OCI-LY3 (cell line): ENCODE data around the gene MAL.

Experiments
- H2AFZ ChIP-seq: fragments of 200-600, 300-600 bp; shearing (Covaris generic); 2 replicates; pipeline ENCODE4 v1.6.0; 2014; ENCODE audit warnings: antibody characterized with exemption, low read depth, low read length
- H3K27ac ChIP-seq: fragments of 200-600, 300-600 bp; sonication (generic); 2 replicates; pipeline ENCODE4 v1.5.1; 2014; ENCODE audit warnings: mild to moderate bottlenecking, low read length, moderate library complexity, mixed read lengths
- H3K27me3 ChIP-seq: fragments of 200-600, 300-600 bp; sonication (generic); 2 replicates; pipeline ENCODE4 v1.6.1; 2014; ENCODE audit warnings: low read depth, low read length, mixed read lengths
- H3K36me3 ChIP-seq: fragments of 200-600, 300-600 bp; sonication (generic); replicated peaks from 2 replicates; pipeline ENCODE3; 2014; ENCODE audit warnings: low read depth, low read length, mixed read lengths
- H3K4me1 ChIP-seq: fragments of 300-600, 200-600 bp; sonication (generic); 2 replicates; pipeline ENCODE4 v1.6.1; 2014; ENCODE audit warnings: low read length, mixed read lengths
- H3K4me2 ChIP-seq: fragments of 200-600, 300-600 bp; sonication (generic); 2 replicates; pipeline ENCODE4 v1.6.1; 2014; ENCODE audit warnings: low read length, mixed read lengths
- H3K4me3 ChIP-seq: fragments of 300-600, 200-600 bp; sonication (generic); 2 replicates; pipeline ENCODE4 v1.5.1; 2014; ENCODE audit warnings: antibody characterized with exemption, mild to moderate bottlenecking, low read length, moderate library complexity
- H3K79me2 ChIP-seq: fragments of 300-600, 200-600 bp; shearing (Covaris generic); 2 replicates; pipeline ENCODE4 v1.6.1; 2014; ENCODE audit warnings: mild to moderate bottlenecking, low read length, mixed read lengths
- H3K9ac ChIP-seq: fragments of 300-600, 200-600 bp; shearing (Covaris generic); 2 replicates; pipeline ENCODE4 v1.6.0; 2014; ENCODE audit warnings: mild to moderate bottlenecking, low read length, moderate library complexity
- H3K9me3 ChIP-seq: fragments of 200-600, 300-600 bp; shearing (Covaris generic); 2 replicates; pipeline ENCODE4 v1.6.1; 2014; ENCODE audit warnings: low read length, mixed read lengths; ENCODE audit not compliant: insufficient read depth
- H4K20me1 ChIP-seq: fragments of 200-600, 300-600 bp; sonication (generic); 2 replicates; pipeline ENCODE4 v1.6.1; 2016; ENCODE audit warnings: low read length, mixed read lengths; ENCODE audit not compliant: insufficient read depth
- EZH2phosphoT487 ChIP-seq: fragments of 200-600 bp; shearing (Covaris generic); IDR thresholded peaks from 2 replicates; pipeline ENCODE4 v1.6.1; 2018; ENCODE audit warnings: antibody characterized with exemption, mixed run types, low read depth
- TF ChIP-seq, protein P1 (sequence below): fragments of 200-600, 300-600 bp; sonication (generic); IDR thresholded peaks from 2 replicates; pipeline ENCODE4 v1.5.1; 2014; ENCODE audit warnings: antibody characterized with exemption, low read length, low read depth

Gene MAL

DNA sequence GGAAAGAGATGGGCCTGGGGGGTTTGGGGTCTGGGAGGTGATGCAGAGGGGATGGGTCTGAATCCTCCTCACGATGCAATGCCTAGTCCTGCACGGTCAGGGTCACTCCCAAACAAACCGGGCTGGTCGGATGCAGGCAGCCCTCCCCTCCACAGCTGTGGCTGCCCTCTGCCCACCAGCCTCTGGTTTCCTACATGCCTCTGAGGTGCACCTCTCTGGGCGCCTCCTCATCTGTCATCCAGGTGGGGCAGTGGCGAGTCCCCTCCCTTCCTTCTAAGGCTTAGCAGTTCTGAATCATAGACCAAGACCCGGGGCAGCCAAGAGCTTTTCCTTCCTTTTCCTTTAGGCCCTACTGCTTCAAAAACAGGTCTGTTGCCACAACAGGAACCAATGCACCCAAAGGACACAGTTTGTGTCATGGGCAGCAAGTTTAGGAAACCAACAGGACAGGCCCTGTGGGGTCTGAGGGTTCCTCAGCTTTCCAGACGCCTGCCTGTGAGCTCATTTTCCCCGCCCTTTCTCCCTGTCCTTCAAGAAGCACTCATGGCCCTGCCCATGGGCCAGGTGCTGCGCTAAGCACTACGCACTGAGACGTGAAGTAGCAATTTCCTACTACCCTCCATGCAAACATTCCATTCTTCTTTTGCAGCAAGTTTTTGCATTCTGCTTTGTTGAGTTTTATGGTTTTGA is 6.5 kb upstream of the MAL start:
- Histone ChIP-seq H3K9ac (no peak overlapping the region), H3K4me3 (no peak overlapping the region), H3K79me2 (no peaks in the 10 kb centered on the region), H3K27ac (no peak overlapping the region), H3K9me3 (no peaks in the 10 kb centered on the region), H4K20me1 (no peaks in the 10 kb centered on the region), H3K27me3 (0 out of 2 replicates have a peak, but pooled peaks cover 10% of the 10 kb centered on the region), H3K4me2 (no peak overlapping the region), H3K36me3 (no peaks in the 10 kb centered on the region), H3K4me1 (peaks cover 23% of the 10 kb centered on the region), H2AFZ (no peak overlapping the region)
- TF ChIP-seq, protein P1, sequence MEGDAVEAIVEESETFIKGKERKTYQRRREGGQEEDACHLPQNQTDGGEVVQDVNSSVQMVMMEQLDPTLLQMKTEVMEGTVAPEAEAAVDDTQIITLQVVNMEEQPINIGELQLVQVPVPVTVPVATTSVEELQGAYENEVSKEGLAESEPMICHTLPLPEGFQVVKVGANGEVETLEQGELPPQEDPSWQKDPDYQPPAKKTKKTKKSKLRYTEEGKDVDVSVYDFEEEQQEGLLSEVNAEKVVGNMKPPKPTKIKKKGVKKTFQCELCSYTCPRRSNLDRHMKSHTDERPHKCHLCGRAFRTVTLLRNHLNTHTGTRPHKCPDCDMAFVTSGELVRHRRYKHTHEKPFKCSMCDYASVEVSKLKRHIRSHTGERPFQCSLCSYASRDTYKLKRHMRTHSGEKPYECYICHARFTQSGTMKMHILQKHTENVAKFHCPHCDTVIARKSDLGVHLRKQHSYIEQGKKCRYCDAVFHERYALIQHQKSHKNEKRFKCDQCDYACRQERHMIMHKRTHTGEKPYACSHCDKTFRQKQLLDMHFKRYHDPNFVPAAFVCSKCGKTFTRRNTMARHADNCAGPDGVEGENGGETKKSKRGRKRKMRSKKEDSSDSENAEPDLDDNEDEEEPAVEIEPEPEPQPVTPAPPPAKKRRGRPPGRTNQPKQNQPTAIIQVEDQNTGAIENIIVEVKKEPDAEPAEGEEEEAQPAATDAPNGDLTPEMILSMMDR: no peak
- TF ChIP-seq EZH2phosphoT487: no peak

DNA sequence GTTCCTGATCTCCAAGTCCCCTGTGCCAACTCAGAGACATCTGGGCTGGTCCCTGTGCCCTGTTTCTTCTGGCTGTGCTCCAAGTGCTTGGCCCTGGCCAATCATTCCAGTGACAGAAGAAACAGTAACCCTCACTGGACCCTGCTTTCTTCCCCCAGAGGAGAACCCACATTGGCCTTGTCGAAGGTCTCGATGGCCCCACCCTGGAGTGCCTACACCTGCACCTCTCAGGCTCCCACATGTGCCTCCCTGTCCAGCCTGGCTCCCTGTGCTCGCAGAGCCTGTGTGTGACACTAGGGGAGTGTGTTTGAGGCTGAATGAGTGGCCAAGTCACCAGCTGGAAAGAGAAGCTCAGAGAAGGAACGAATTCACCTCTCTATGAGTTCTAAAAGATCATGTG is 5.9 kb upstream of the MAL start:
- Histone ChIP-seq H3K9me3 (no peaks in the 10 kb centered on the region), H3K9ac (no peak overlapping the region), H3K27me3 (0 out of 2 replicates have a peak, but pooled peaks cover 10% of the 10 kb centered on the region), H2AFZ (no peak overlapping the region), H3K4me1 (peaks cover 17% of the 10 kb centered on the region), H3K4me2 (no peak overlapping the region), H3K4me3 (no peak overlapping the region), H4K20me1 (no peaks in the 10 kb centered on the region), H3K36me3 (no peaks in the 10 kb centered on the region), H3K27ac (no peak overlapping the region), H3K79me2 (no peaks in the 10 kb centered on the region)
- TF ChIP-seq, protein P1: no peak
- TF ChIP-seq EZH2phosphoT487: no peak

DNA sequence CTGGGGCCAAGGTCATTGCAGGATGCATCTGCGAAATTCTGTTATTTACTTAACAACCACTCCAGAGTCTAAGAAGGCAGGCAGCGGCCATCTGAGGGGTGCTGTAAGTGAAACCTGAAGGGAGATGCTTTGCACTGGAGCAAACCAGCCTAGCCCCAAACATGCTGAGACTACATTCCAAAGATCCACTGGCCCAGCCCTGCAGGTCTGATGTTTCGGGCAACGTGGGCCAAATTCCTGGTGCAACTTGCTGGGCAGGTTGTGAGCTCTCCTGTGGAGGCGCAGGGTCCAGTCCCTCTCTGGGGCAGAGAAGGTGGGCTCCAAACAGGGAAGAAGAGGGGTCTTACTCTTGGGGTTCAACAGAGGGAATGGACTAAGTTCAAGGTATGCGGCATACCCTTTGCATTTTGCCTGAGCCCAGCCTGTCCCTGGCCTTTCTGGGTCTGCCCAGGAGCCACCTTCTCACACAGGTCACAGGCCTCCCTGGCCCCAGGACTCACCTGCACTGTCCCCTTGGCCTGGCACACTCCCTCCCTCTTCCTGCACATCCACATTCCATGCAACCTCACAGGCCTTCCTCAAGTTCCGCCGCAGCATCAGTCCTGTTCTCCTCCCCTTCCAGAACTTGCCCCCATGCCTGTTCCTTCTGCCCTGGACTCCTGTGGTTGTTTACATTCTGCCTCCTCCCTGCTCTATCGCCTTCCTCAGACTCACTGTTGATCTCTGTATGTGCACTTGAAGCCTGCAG is 5.1 kb upstream of the MAL start:
- Histone ChIP-seq H3K79me2 (no peaks in the 10 kb centered on the region), H3K27me3 (0 out of 2 replicates have a peak, but pooled peaks cover 10% of the 10 kb centered on the region), H3K27ac (no peak overlapping the region), H3K4me2 (no peak overlapping the region), H3K9ac (no peak overlapping the region), H2AFZ (no peak overlapping the region), H3K4me1 (peaks cover 11% of the 10 kb centered on the region), H3K4me3 (no peak overlapping the region), H4K20me1 (no peaks in the 10 kb centered on the region), H3K9me3 (no peaks in the 10 kb centered on the region), H3K36me3 (no peaks in the 10 kb centered on the region)
- TF ChIP-seq EZH2phosphoT487: no peak
- TF ChIP-seq, protein P1: no peak

DNA sequence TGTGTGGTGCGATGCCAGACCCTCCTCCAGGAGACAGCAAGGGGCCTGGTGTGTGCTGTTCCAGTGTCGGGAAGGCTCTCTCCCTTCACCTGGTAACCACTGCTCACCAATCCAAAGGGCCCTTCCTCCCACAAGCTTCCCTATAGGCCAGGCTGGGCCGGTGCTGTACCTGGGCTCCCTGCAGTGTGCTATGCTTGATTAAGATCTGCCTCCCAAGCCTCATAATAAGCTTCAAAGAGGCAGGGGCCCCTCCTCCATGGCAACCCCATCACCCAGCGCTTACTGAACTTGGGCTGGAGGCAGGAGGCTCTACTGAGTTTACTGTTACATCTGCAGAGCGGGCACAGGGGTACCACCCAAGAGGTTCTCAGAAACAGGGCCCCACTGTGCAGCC is 4.5 kb upstream of the MAL start:
- H2AFZ ChIP-seq: no peak overlapping the region
- no peak overlapping the region for H3K4me2 ChIP-seq
- no peaks in the 10 kb centered on the region for H3K36me3 ChIP-seq
- H3K9ac ChIP-seq: no peak overlapping the region
- 0 out of 2 replicates have a peak, but pooled peaks cover 10% of the 10 kb centered on the region for H3K27me3 ChIP-seq
- H3K4me1 ChIP-seq: peaks cover 11% of the 10 kb centered on the region
- H4K20me1 ChIP-seq: no peaks in the 10 kb centered on the region
- no peak overlapping the region for H3K27ac ChIP-seq
- no peak overlapping the region for H3K4me3 ChIP-seq
- no peak for TF ChIP-seq EZH2phosphoT487
- TF ChIP-seq, protein P1: no peak
- no peaks in the 10 kb centered on the region for H3K9me3 ChIP-seq
- no peaks in the 10 kb centered on the region for H3K79me2 ChIP-seq
